ENCODE results near the gene MED8.

The MED8 gene

GRCh38 chr1:43389326-43390313 is at the start of gene MED8, which contains the start of gene SZT2:
TSS of gene MED8 (minus strand) at chr1:43389800. CDS start at chr1:43389764, 36 bp downstream.
TSS of gene SZT2 (plus strand) at chr1:43389899. CDS start at chr1:43389969, 70 bp downstream.
- peak; percentile 84 to 94 for DNase-seq

- DNase-seq, result no peak
These were observed 49.5 kb upstream of the MED8 start for GRCh38 chr1:43438953-43439581.

- no peak for DNase-seq
These were observed 49.0 kb upstream of the MED8 start for GRCh38 chr1:43438576-43438952.

GRCh38 chr1:43438006-43438405 is 48.4 kb upstream of the MED8 start:
- DNase-seq, result no peak

- DNase-seq, result no peak
These were observed 47.7 kb upstream of the MED8 start for GRCh38 chr1:43437031-43437973.

- no peak for DNase-seq
These were observed 46.8 kb upstream of the MED8 start for GRCh38 chr1:43436371-43436770.

- no peak for DNase-seq
These were observed 45.8 kb upstream of the MED8 start for GRCh38 chr1:43435146-43436145.

- no peak for DNase-seq
These were observed 44.7 kb upstream of the MED8 start for GRCh38 chr1:43434256-43434655.

- DNase-seq, result no peak
These were observed 43.3 kb upstream of the MED8 start for GRCh38 chr1:43432907-43433306.

GRCh38 chr1:43432171-43432860 is 42.7 kb upstream of the MED8 start:
- no peak for DNase-seq

GRCh38 chr1:43431676-43432075 is 42.1 kb upstream of the MED8 start:
- no peak for DNase-seq

- no peak for DNase-seq
These were observed 41.2 kb upstream of the MED8 start for GRCh38 chr1:43430831-43431230.

GRCh38 chr1:43427941-43428340 is 38.3 kb upstream of the MED8 start:
- DNase-seq, result no peak

GRCh38 chr1:43427524-43427923 is 37.9 kb upstream of the MED8 start:
- DNase-seq, result no peak

GRCh38 chr1:43426221-43426620 is 36.6 kb upstream of the MED8 start:
- DNase-seq, result no peak

- no peak for DNase-seq
These were observed 35.4 kb upstream of the MED8 start for GRCh38 chr1:43425045-43425444.

GRCh38 chr1:43423672-43424550 is 34.3 kb upstream of the MED8 start:
- DNase-seq, result no peak

- DNase-seq, result no peak
These were observed 33.5 kb upstream of the MED8 start for GRCh38 chr1:43422995-43423671.
